ENCODE results near the gene UNKL.

Gene UNKL

GRCh38 chr16:1374418-1375297 is 39.8 kb downstream of the UNKL start:
- Histone ChIP-seq H3K9me3 (ENCODE audit: insufficient read depth, low read depth, low read length) (peaks cover 4% of the 10 kb centered on the region), H3K36me3 (ENCODE audit: control insufficient read depth in 1 of 2, insufficient read depth in 2 of 2, low read length in 2 of 2) (peaks cover 32 to 36% of the 10 kb centered on the region in 2 experiments), H2BK120ac (ENCODE audit: insufficient read depth, low read length, poor library complexity) (no peak overlapping the region), H3K79me1 (ENCODE audit: low read length) (peaks cover 10% of the 10 kb centered on the region), H3K14ac (ENCODE audit: low read length) (no peak overlapping the region), H4K8ac (ENCODE audit: low read depth, low read length) (no peak overlapping the region), H3K18ac (ENCODE audit: low read length) (no peak overlapping the region), H2BK5ac (ENCODE audit: low read depth, low read length, poor library complexity) (no peak overlapping the region), H2BK12ac (ENCODE audit: low read length) (no peak overlapping the region), H3K23ac (ENCODE audit: low read length) (no peak overlapping the region), H3K4ac (ENCODE audit: low read depth, low read length) (no peak overlapping the region), H3K9ac (ENCODE audit: low read length) (no peak overlapping the region), H2AFZ (ENCODE audit: insufficient read depth, low read length, poor library complexity) (no peak overlapping the region), H4K91ac (ENCODE audit: low read depth, low read length) (no peak overlapping the region), H3K4me3 (ENCODE audit: low read depth, low read length) (no peak overlapping the region), H3K27me3 (ENCODE audit: insufficient read depth, low read length) (no peaks in the 10 kb centered on the region), H4K12ac (ENCODE audit: low read depth, low read length) (no peak overlapping the region), H3K27ac (ENCODE audit: low read depth, low read length) (no peak overlapping the region), H2AK5ac (ENCODE audit: low read length) (no peak overlapping the region), H3K4me2 (ENCODE audit: low read length) (no peak overlapping the region), H3K79me2 (ENCODE audit: control insufficient read depth, insufficient read depth, low read length, poor library complexity) (peaks cover 17% of the 10 kb centered on the region), H3K4me1 (ENCODE audit: control insufficient read depth in 1 of 2, insufficient read depth in 2 of 2, low read length in 2 of 2) (peaks cover 9 to 12% of the 10 kb centered on the region in 2 experiments)
- no peak for DNase-seq
- no CpG with 5 or more reads among the region's 46 CpGs for WGBS (ENCODE audit: extremely low coverage, insufficient coverage, insufficient read length)

DNA sequence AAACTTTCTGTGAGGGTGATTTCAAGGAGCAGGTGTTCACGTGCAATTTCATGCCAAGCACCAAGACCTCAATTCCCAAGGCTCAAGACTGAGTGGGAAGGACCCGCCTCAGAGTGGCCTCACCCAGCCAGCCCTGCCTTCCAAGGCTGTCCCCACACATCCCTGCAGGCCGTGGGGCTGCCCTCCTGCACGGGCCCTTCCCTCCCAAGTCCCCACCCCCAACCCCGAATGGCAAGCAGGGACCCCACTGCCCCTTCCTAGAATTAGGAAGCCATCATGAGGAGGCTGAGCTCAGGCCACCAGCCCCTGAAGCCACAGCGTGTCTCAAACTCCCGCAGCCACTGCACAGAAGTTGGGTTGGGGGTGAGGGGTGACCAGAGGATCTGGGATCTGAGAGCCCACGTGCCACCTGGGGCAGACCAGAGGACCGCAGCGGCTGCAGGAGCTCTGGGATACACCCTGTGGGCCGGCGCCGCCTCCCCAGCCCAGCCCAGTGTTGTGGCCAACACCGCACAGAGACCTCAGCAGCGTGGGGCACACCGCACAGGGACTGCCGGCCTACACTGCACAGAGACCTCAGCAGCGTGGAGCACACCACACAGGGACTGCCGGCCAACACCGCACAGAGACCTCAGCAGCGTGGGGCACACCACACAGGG is 42.1 kb downstream of the UNKL start:
- H2BK12ac ChIP-seq (ENCODE audit: low read length), result no peak overlapping the region
- WGBS (ENCODE audit: extremely low coverage, insufficient coverage, insufficient read length), result no CpG with 5 or more reads among the region's 21 CpGs
- H3K27ac ChIP-seq (ENCODE audit: low read depth, low read length), result no peak overlapping the region
- no peak overlapping the region for H2AFZ ChIP-seq (ENCODE audit: insufficient read depth, low read length, poor library complexity)
- no peak overlapping the region for H3K18ac ChIP-seq (ENCODE audit: low read length)
- H3K79me1 ChIP-seq (ENCODE audit: low read length), result no peaks in the 10 kb centered on the region
- no peak overlapping the region for H3K23ac ChIP-seq (ENCODE audit: low read length)
- no peak overlapping the region for H4K91ac ChIP-seq (ENCODE audit: low read depth, low read length)
- no peak overlapping the region for H4K8ac ChIP-seq (ENCODE audit: low read depth, low read length)
- H2AK5ac ChIP-seq (ENCODE audit: low read length), result no peak overlapping the region
- H3K9ac ChIP-seq (ENCODE audit: low read length), result no peak overlapping the region
- H2BK5ac ChIP-seq (ENCODE audit: low read depth, low read length, poor library complexity), result no peak overlapping the region
- DNase-seq, result no peak
- peaks cover 2% of the 10 kb centered on the region for H3K79me2 ChIP-seq (ENCODE audit: control insufficient read depth, insufficient read depth, low read length, poor library complexity)
- H3K4ac ChIP-seq (ENCODE audit: low read depth, low read length), result no peak overlapping the region
- H2BK120ac ChIP-seq (ENCODE audit: insufficient read depth, low read length, poor library complexity), result no peak overlapping the region
- peaks cover 0 to under 1% of the 10 kb centered on the region in 2 experiments for H3K4me1 ChIP-seq (ENCODE audit: control insufficient read depth in 1 of 2, insufficient read depth in 2 of 2, low read length in 2 of 2)
- H3K4me3 ChIP-seq (ENCODE audit: low read depth, low read length), result no peak overlapping the region
- H3K36me3 ChIP-seq (ENCODE audit: control insufficient read depth in 1 of 2, insufficient read depth in 2 of 2, low read length in 2 of 2), result peaks cover 39 to 43% of the 10 kb centered on the region in 2 experiments
- no peak overlapping the region for H3K4me2 ChIP-seq (ENCODE audit: low read length)
- no peak overlapping the region for H3K14ac ChIP-seq (ENCODE audit: low read length)
- H3K27me3 ChIP-seq (ENCODE audit: insufficient read depth, low read length), result no peaks in the 10 kb centered on the region
- H4K12ac ChIP-seq (ENCODE audit: low read depth, low read length), result no peak overlapping the region
- peaks cover 4% of the 10 kb centered on the region for H3K9me3 ChIP-seq (ENCODE audit: insufficient read depth, low read depth, low read length)

- Histone ChIP-seq H3K23ac (ENCODE audit: low read length) (no peak overlapping the region), H2BK5ac (ENCODE audit: low read depth, low read length, poor library complexity) (no peak overlapping the region), H4K12ac (ENCODE audit: low read depth, low read length) (no peak overlapping the region), H2AK5ac (ENCODE audit: low read length) (no peak overlapping the region), H3K36me3 (ENCODE audit: control insufficient read depth in 1 of 2, insufficient read depth in 2 of 2, low read length in 2 of 2) (peaks cover 47 to 52% of the 10 kb centered on the region in 2 experiments), H3K79me2 (ENCODE audit: control insufficient read depth, insufficient read depth, low read length, poor library complexity) (no peaks in the 10 kb centered on the region), H3K18ac (ENCODE audit: low read length) (no peak overlapping the region), H3K4me1 (ENCODE audit: control insufficient read depth in 1 of 2, insufficient read depth in 2 of 2, low read length in 2 of 2) (no peaks in the 10 kb centered on the region), H3K9me3 (ENCODE audit: insufficient read depth, low read depth, low read length) (peaks cover 2% of the 10 kb centered on the region), H3K79me1 (ENCODE audit: low read length) (no peaks in the 10 kb centered on the region), H2BK120ac (ENCODE audit: insufficient read depth, low read length, poor library complexity) (no peak overlapping the region), H4K8ac (ENCODE audit: low read depth, low read length) (no peak overlapping the region), H3K9ac (ENCODE audit: low read length) (no peak overlapping the region), H3K27ac (ENCODE audit: low read depth, low read length) (no peak overlapping the region), H3K27me3 (ENCODE audit: insufficient read depth, low read length) (no peaks in the 10 kb centered on the region), H3K4me2 (ENCODE audit: low read length) (no peak overlapping the region), H2AFZ (ENCODE audit: insufficient read depth, low read length, poor library complexity) (no peak overlapping the region), H3K14ac (ENCODE audit: low read length) (no peak overlapping the region), H3K4me3 (ENCODE audit: low read depth, low read length) (no peak overlapping the region), H3K4ac (ENCODE audit: low read depth, low read length) (no peak overlapping the region), H4K91ac (ENCODE audit: low read depth, low read length) (no peak overlapping the region), H2BK12ac (ENCODE audit: low read length) (no peak overlapping the region)
- no peak for DNase-seq
- no CpG with 5 or more reads among the region's 33 CpGs for WGBS (ENCODE audit: extremely low coverage, insufficient coverage, insufficient read length)
These were observed 43.2 kb downstream of the UNKL start for GRCh38 chr16:1371054-1371978.

GRCh38 chr16:1367486-1368174 is 46.9 kb downstream of the UNKL start:
- H3K23ac ChIP-seq (ENCODE audit: low read length), result no peak overlapping the region
- no peak overlapping the region for H3K9ac ChIP-seq (ENCODE audit: low read length)
- H3K4me1 ChIP-seq (ENCODE audit: control insufficient read depth in 1 of 2, insufficient read depth in 2 of 2, low read length in 2 of 2), result no peaks in the 10 kb centered on the region
- no peaks in the 10 kb centered on the region for H3K79me2 ChIP-seq (ENCODE audit: control insufficient read depth, insufficient read depth, low read length, poor library complexity)
- H4K91ac ChIP-seq (ENCODE audit: low read depth, low read length), result no peak overlapping the region
- no peak overlapping the region for H3K4ac ChIP-seq (ENCODE audit: low read depth, low read length)
- H3K27me3 ChIP-seq (ENCODE audit: insufficient read depth, low read length), result no peaks in the 10 kb centered on the region
- no peak for DNase-seq
- H3K18ac ChIP-seq (ENCODE audit: low read length), result no peak overlapping the region
- no peaks in the 10 kb centered on the region for H3K79me1 ChIP-seq (ENCODE audit: low read length)
- no peak overlapping the region for H2BK120ac ChIP-seq (ENCODE audit: insufficient read depth, low read length, poor library complexity)
- no peak overlapping the region for H2AK5ac ChIP-seq (ENCODE audit: low read length)
- H3K27ac ChIP-seq (ENCODE audit: low read depth, low read length), result no peak overlapping the region
- no peak overlapping the region for H2AFZ ChIP-seq (ENCODE audit: insufficient read depth, low read length, poor library complexity)
- no peak overlapping the region for H3K14ac ChIP-seq (ENCODE audit: low read length)
- no peak overlapping the region for H3K4me3 ChIP-seq (ENCODE audit: low read depth, low read length)
- peaks cover 2% of the 10 kb centered on the region for H3K9me3 ChIP-seq (ENCODE audit: insufficient read depth, low read depth, low read length)
- peaks cover 55 to 56% of the 10 kb centered on the region in 2 experiments for H3K36me3 ChIP-seq (ENCODE audit: control insufficient read depth in 1 of 2, insufficient read depth in 2 of 2, low read length in 2 of 2)
- no peak overlapping the region for H2BK12ac ChIP-seq (ENCODE audit: low read length)
- no peak overlapping the region for H4K12ac ChIP-seq (ENCODE audit: low read depth, low read length)
- WGBS (ENCODE audit: extremely low coverage, insufficient coverage, insufficient read length), result no CpG with 5 or more reads among the region's 27 CpGs
- H2BK5ac ChIP-seq (ENCODE audit: low read depth, low read length, poor library complexity), result no peak overlapping the region
- no peak overlapping the region for H3K4me2 ChIP-seq (ENCODE audit: low read length)
- no peak overlapping the region for H4K8ac ChIP-seq (ENCODE audit: low read depth, low read length)
